CD14-positive monocyte (primary cell): ENCODE data around the gene USP25. TPM values are rescaled to one million over a fixed set of nuclear protein-coding genes. Genes with fewer than 3 reads are reported as not detected.

Source experiments
- DNase-seq, 3 donors: peaks; one replicate each; pipeline ENCODE4 v3.0.0-alpha.2; 2011 to 2022
- H2AFZ ChIP-seq: 2 replicates; pipeline ENCODE4 v1.6.0; 2012; ENCODE audit warnings: mild to moderate bottlenecking, low read depth, low read length, inconsistent platforms; ENCODE audit not compliant: insufficient read depth, poor library complexity, severe bottlenecking
- H3K27ac ChIP-seq, 2 donors: 1 replicate in 1 of 2; 2 replicates in 1 of 2; pipeline ENCODE4 v1.5.1; 2012 to 2013; ENCODE audit warnings: low read length in 2 of 2, control low read depth in 1 of 2, inconsistent platforms in 1 of 2, low read depth in 1 of 2, mild to moderate bottlenecking in 1 of 2
- H3K27me3 ChIP-seq, 2 donors: one replicate each; pipeline versions ENCODE4 v1.6.0 to v1.6.1; 2011 to 2013; ENCODE audit warnings: low read length in 2 of 2; ENCODE audit not compliant: control insufficient read depth in 2 of 2, insufficient read depth in 2 of 2
- H3K36me3 ChIP-seq, 2 donors: replicated peaks in 1 of 2; 1 replicate in 1 of 2; 2 replicates in 1 of 2; pipeline versions ENCODE4 v1.5.1 to v1.6.1; 2012 to 2013; ENCODE audit warnings: low read length in 2 of 2, control low read depth in 1 of 2, inconsistent platforms in 1 of 2, mild to moderate bottlenecking in 1 of 2; ENCODE audit not compliant: insufficient read depth in 2 of 2, control insufficient read depth in 1 of 2
- H3K4me1 ChIP-seq, 2 donors: 1 replicate in 1 of 2; 2 replicates in 1 of 2; pipeline versions ENCODE4 v1.5.1 to v1.6.1; 2012 to 2013; ENCODE audit warnings: low read length in 2 of 2, control low read depth in 1 of 2, inconsistent platforms in 1 of 2, mild to moderate bottlenecking in 1 of 2, moderate library complexity in 1 of 2; ENCODE audit not compliant: insufficient read depth in 2 of 2, control insufficient read depth in 1 of 2
- H3K4me2 ChIP-seq: replicated peaks from 2 replicates; pipeline ENCODE3; 2012; ENCODE audit warnings: low read length, moderate library complexity, mild to moderate bottlenecking; ENCODE audit not compliant: poor library complexity, severe bottlenecking; ENCODE audit errors: extremely low read depth
- H3K4me3 ChIP-seq, 3 experiments: fragments of 200-600 bp in 1 of 3; sonication (generic) in 1 of 3; replicated peaks in 1 of 3; 1 replicate in 2 of 3; 2 replicates in 1 of 3; pipeline ENCODE4 v1.5.1; 2011 to 2013; ENCODE audit warnings: low read length in 3 of 3, mild to moderate bottlenecking in 3 of 3, control low read depth in 2 of 3, low read depth in 2 of 3, inconsistent platforms in 1 of 3, moderate library complexity in 1 of 3
- H3K79me2 ChIP-seq: 2 replicates; pipeline ENCODE4 v1.6.0; 2012; ENCODE audit warnings: mild to moderate bottlenecking, control low read depth, inconsistent platforms, low read length, moderate library complexity; ENCODE audit not compliant: insufficient read depth
- H3K9ac ChIP-seq: 2 replicates; pipeline ENCODE4 v1.6.0; 2017; ENCODE audit warnings: low read length, mild to moderate bottlenecking; ENCODE audit not compliant: insufficient read depth, poor library complexity, severe bottlenecking
- H3K9me3 ChIP-seq, 2 donors: replicated peaks in 1 of 2; 1 replicate in 1 of 2; 2 replicates in 1 of 2; pipeline versions ENCODE4 v1.5.1 to v1.6.1; 2012 to 2013; ENCODE audit warnings: low read length in 2 of 2, control low read depth in 1 of 2; ENCODE audit not compliant: control insufficient read depth in 1 of 2, insufficient read depth in 1 of 2
- H4K20me1 ChIP-seq: 2 replicates; pipeline ENCODE4 v1.6.0; 2012; ENCODE audit warnings: mild to moderate bottlenecking, low read length, control low read depth, moderate library complexity; ENCODE audit not compliant: insufficient read depth
- H3K27ac Mint-ChIP-seq, 7 donors: one replicate each; pipeline ENCODE4 v1.8.0; 2020; ENCODE audit warnings: mild to moderate bottlenecking in 7 of 7, mixed read lengths in 7 of 7, moderate library complexity in 6 of 7, inconsistent platforms in 2 of 7
- H3K27me3 Mint-ChIP-seq, 3 donors: one replicate each; pipeline ENCODE4 v1.8.0; 2021 to 2022; ENCODE audit warnings: low read depth in 3 of 3, mild to moderate bottlenecking in 3 of 3, mixed read lengths in 3 of 3, moderate library complexity in 3 of 3, inconsistent platforms in 1 of 3
- H3K36me3 Mint-ChIP-seq, 2 donors: one replicate each; pipeline ENCODE4 v1.8.0; 2020; ENCODE audit warnings: mixed read lengths in 2 of 2, inconsistent platforms in 1 of 2, mild to moderate bottlenecking in 1 of 2
- H3K4me1 Mint-ChIP-seq: one replicate; pipeline ENCODE4 v1.8.0; 2020; ENCODE audit warnings: mild to moderate bottlenecking, mixed read lengths
- H3K4me3 Mint-ChIP-seq, 2 donors: one replicate each; pipeline ENCODE4 v1.8.0; 2020; ENCODE audit warnings: mild to moderate bottlenecking in 2 of 2, mixed read lengths in 2 of 2, moderate library complexity in 1 of 2
- H3K9me3 Mint-ChIP-seq, 7 donors: one replicate each; pipeline ENCODE4 v1.8.0; 2020 to 2022; ENCODE audit warnings: mixed read lengths in 7 of 7, mild to moderate bottlenecking in 6 of 7, moderate library complexity in 6 of 7, inconsistent platforms in 2 of 7
- CTCF ChIP-seq: fragments of 200-600 bp; IDR thresholded peaks from one replicate; pipeline ENCODE4 v1.8.0; 2022; ENCODE audit warnings: antibody characterized with exemption, mild to moderate bottlenecking
- WGBS: methylation state at CpG from one replicate; pipeline ENCODE4 v1.1.5; 2013; ENCODE audit warnings: missing lambda C conversion rate; ENCODE audit not compliant: insufficient coverage; 5-methylcytosine and 5-hydroxymethylcytosine counted together
- intact Hi-C, 2 donors: fragments of 100-400 bp; cut with micrococcal nuclease; formaldehyde crosslinking; loops; one replicate each; pipeline versions ENCODE4 v1.15.0 to v1.15.1; 2023
- polyA plus RNA-seq, 3 donors: library from polyadenylated mRNA; depleted of rRNA in 1 of 3; unstranded in 2 of 3; stranded (reverse) in 1 of 3; fragments of 300-500 nt in 2 of 3; fragments of >200 nt in 1 of 3; fragmentation: Illumina TruSeq in 2 of 3; gene quantifications; 1 replicate in 2 of 3; 2 replicates in 1 of 3; pipeline ENCODE4 v1.2.3, GENCODE V29; 2012 to 2021

The USP25 gene
- polyA plus RNA-seq, 3 donors, result 7.2 to 15.6 (median 9.6) TPM

GRCh38 chr21:15687208-15687607, 42.6 kb upstream of the USP25 start:
- intact Hi-C loops, result loop anchor here (5.0 to 10.0 kb wide), 3 partner anchors 40 to 812 kb away; partner anchors contain the start of gene USP25 (in 1 of the 2)
- Histone ChIP-seq H3K4me3 (peak overlapping the region in 2 of 3 experiments; percentile 8 to 65), H3K4me2 (peak overlapping the region; percentile 70), H3K36me3 (no peaks in the 10 kb centered on the region), H3K9me3 (no peaks in the 10 kb centered on the region), H2AFZ (peak overlapping the region; percentile 34), H3K79me2 (peaks cover 9% of the 10 kb centered on the region), H4K20me1 (no peaks in the 10 kb centered on the region), H3K9ac (no peak overlapping the region), H3K27me3 (no peaks in the 10 kb centered on the region), H3K27ac (peak overlapping the region; percentile 31 to 85), H3K4me1 (peaks cover 78 to 84% of the 10 kb centered on the region in 2 donors)
- H3K27me3 Mint-ChIP-seq, result peaks cover 0 to 3% (median 0%) of the 10 kb centered on the region in 3 donors
- WGBS, result no CpG with 5 or more reads among the region's 3 CpGs
- H3K4me1 Mint-ChIP-seq, result peaks cover 78% of the 10 kb centered on the region
- H3K36me3 Mint-ChIP-seq, result peaks cover 0 to 2% of the 10 kb centered on the region in 2 donors
- DNase-seq, result peak; percentile 29 to 81 (median 50)
- peak overlapping the region; percentile 82 to 95 (median 93) for H3K27ac Mint-ChIP-seq
- TF ChIP-seq CTCF, result no peak
- peak overlapping the region in 1 of 2 donors; percentile 70 for H3K4me3 Mint-ChIP-seq
- H3K9me3 Mint-ChIP-seq, result peaks cover 0 to 1% (median 0%) of the 10 kb centered on the region in 7 donors

- no CpG with 5 or more reads among the region's 3 CpGs for WGBS
- H3K9me3 Mint-ChIP-seq, result peaks cover 0 to 1% (median 0%) of the 10 kb centered on the region in 7 donors
- Histone ChIP-seq H3K4me2 (peak overlapping the region; percentile 72), H3K79me2 (peaks cover 9% of the 10 kb centered on the region), H3K36me3 (no peaks in the 10 kb centered on the region), H2AFZ (no peak overlapping the region), H4K20me1 (no peaks in the 10 kb centered on the region), H3K4me3 (peak overlapping the region in 1 of 3 experiments; percentile 65), H3K27me3 (no peaks in the 10 kb centered on the region), H3K9ac (no peak overlapping the region), H3K9me3 (no peaks in the 10 kb centered on the region), H3K4me1 (peaks cover 72 to 77% of the 10 kb centered on the region in 2 donors), H3K27ac (peak overlapping the region in 1 of 2 donors; percentile 85)
- H3K4me3 Mint-ChIP-seq, result peak overlapping the region in 1 of 2 donors; percentile 26
- H3K36me3 Mint-ChIP-seq, result peaks cover 0 to 4% of the 10 kb centered on the region in 2 donors
- no peak for TF ChIP-seq CTCF
- intact Hi-C loops, result loop anchor here (5.0 to 10.0 kb wide), 3 partner anchors 39 to 813 kb away; partner anchors contain the start of gene USP25 (in 1 of the 2)
- no peak for DNase-seq
- H3K27me3 Mint-ChIP-seq, result peaks cover 0 to 3% (median 0%) of the 10 kb centered on the region in 3 donors
- H3K4me1 Mint-ChIP-seq, result peaks cover 72% of the 10 kb centered on the region
- H3K27ac Mint-ChIP-seq, result peak overlapping the region; percentile 50 to 93 (median 82)
These were observed 41.8 kb upstream of the USP25 start for GRCh38 chr21:15688016-15688415.
